ENCODE measurements around the gene APOB.

The APOB gene

GRCh38 chr2:21043744-21044532 lies at the start of gene APOB:
APOB (minus strand) TSS chr2:21044073; CDS start chr2:21043945, 128 bp downstream.
- Histone ChIP-seq H3K4me3 (no peak within 1 kb of the TSS), H4K20me1 (no peaks in the 10 kb centered on the region), H3K27ac (no peak within 1 kb of the TSS), H3K27me3 (peaks cover 25% of the 10 kb centered on the region), H3K4me2 (no peak within 1 kb of the TSS), H3K9ac (no peak within 1 kb of the TSS), H3K9me3 (no peaks in the 10 kb centered on the region), H3K4me1 (no peaks in the 10 kb centered on the region), H3K36me3 (no peaks in the 10 kb centered on the region)
- no peak for TF ChIP-seq Cebpa-rat (IDR thresholded peaks at IDR 0.05)

- Histone ChIP-seq H3K9me3 (no peaks in the 10 kb centered on the region), H3K4me1 (no peaks in the 10 kb centered on the region), H3K27me3 (peaks cover 28% of the 10 kb centered on the region), H3K4me2 (no peak overlapping the region), H3K27ac (no peak overlapping the region), H3K36me3 (no peaks in the 10 kb centered on the region), H3K4me3 (no peak overlapping the region), H3K9ac (no peak overlapping the region), H4K20me1 (peaks cover 7% of the 10 kb centered on the region; the same call in 1 of the 2 replicates)
- no peak for TF ChIP-seq Cebpa-rat (IDR thresholded peaks at IDR 0.05)
These were observed 48.5 kb upstream of the APOB start for GRCh38 chr2:21092308-21092869.

- no peak for TF ChIP-seq Cebpa-rat (IDR thresholded peaks at IDR 0.05)
- H3K27me3 ChIP-seq, result no peaks in the 10 kb centered on the region
These were observed 40.5 kb upstream of the APOB start for GRCh38 chr2:21084401-21084800.

GRCh38 chr2:21083482-21083881 lies 39.6 kb upstream of the APOB start:
- no peaks in the 10 kb centered on the region for H3K4me1 ChIP-seq
- no peak overlapping the region for H3K4me2 ChIP-seq
- H3K9ac ChIP-seq, result no peak overlapping the region
- no peak overlapping the region for H3K4me3 ChIP-seq
- TF ChIP-seq Cebpa-rat (IDR thresholded peaks at IDR 0.05), result no peak
- no peaks in the 10 kb centered on the region for H3K27me3 ChIP-seq
- H3K36me3 ChIP-seq, result no peaks in the 10 kb centered on the region
- H3K9me3 ChIP-seq, result peaks cover 14% of the 10 kb centered on the region
- H3K27ac ChIP-seq, result no peak overlapping the region
- no peaks in the 10 kb centered on the region for H4K20me1 ChIP-seq

More at GRCh38 chr2:21084401-21084800, 40.5 kb upstream of the APOB start:
- H3K4me1 ChIP-seq, result no peaks in the 10 kb centered on the region
- no peaks in the 10 kb centered on the region for H4K20me1 ChIP-seq
- H3K9ac ChIP-seq, result no peak overlapping the region
- no peak overlapping the region for H3K27ac ChIP-seq
- H3K4me3 ChIP-seq, result no peak overlapping the region
- no peak overlapping the region for H3K4me2 ChIP-seq
- H3K36me3 ChIP-seq, result no peaks in the 10 kb centered on the region
- 0 out of 2 replicates have a peak, but pooled peaks cover 4% of the 10 kb centered on the region for H3K9me3 ChIP-seq

GRCh38 chr2:21078296-21078695 lies 34.4 kb upstream of the APOB start:
- Histone ChIP-seq H3K36me3 (no peaks in the 10 kb centered on the region), H3K4me1 (no peaks in the 10 kb centered on the region), H3K4me2 (no peak overlapping the region), H4K20me1 (no peaks in the 10 kb centered on the region), H3K4me3 (no peak overlapping the region), H3K27ac (no peak overlapping the region), H3K9me3 (peaks cover 16% of the 10 kb centered on the region), H3K27me3 (no peaks in the 10 kb centered on the region), H3K9ac (no peak overlapping the region)
- no peak for TF ChIP-seq Cebpa-rat (IDR thresholded peaks at IDR 0.05)

- Histone ChIP-seq H3K4me3 (no peak overlapping the region), H4K20me1 (no peaks in the 10 kb centered on the region)
These were observed 28.8 kb upstream of the APOB start for GRCh38 chr2:21072477-21073242.

GRCh38 chr2:21070341-21071257 lies 26.7 kb upstream of the APOB start:
- Histone ChIP-seq H3K4me1 (no peaks in the 10 kb centered on the region), H3K36me3 (no peaks in the 10 kb centered on the region), H3K4me3 (no peak overlapping the region), H3K27ac (no peak overlapping the region), H3K9me3 (no peaks in the 10 kb centered on the region), H3K4me2 (no peak overlapping the region), H3K9ac (no peak overlapping the region), H4K20me1 (no peaks in the 10 kb centered on the region), H3K27me3 (no peaks in the 10 kb centered on the region)
- TF ChIP-seq Cebpa-rat (IDR thresholded peaks at IDR 0.05), result no peak

More at GRCh38 chr2:21072477-21073242, 28.8 kb upstream of the APOB start:
- Histone ChIP-seq H3K36me3 (no peaks in the 10 kb centered on the region), H3K27me3 (no peaks in the 10 kb centered on the region), H3K9me3 (no peaks in the 10 kb centered on the region), H3K27ac (no peak overlapping the region), H3K4me1 (no peaks in the 10 kb centered on the region), H3K4me2 (no peak overlapping the region), H3K9ac (no peak overlapping the region)
- TF ChIP-seq Cebpa-rat (IDR thresholded peaks at IDR 0.05), result no peak

GRCh38 chr2:21069746-21070340 lies 26.0 kb upstream of the APOB start:
- H3K36me3 ChIP-seq, result no peaks in the 10 kb centered on the region
- H4K20me1 ChIP-seq, result no peaks in the 10 kb centered on the region
- TF ChIP-seq Cebpa-rat (IDR thresholded peaks at IDR 0.05), result no peak
- no peak overlapping the region for H3K4me3 ChIP-seq
- H3K9ac ChIP-seq, result no peak overlapping the region
- H3K9me3 ChIP-seq, result no peaks in the 10 kb centered on the region
- H3K27ac ChIP-seq, result no peak overlapping the region
- no peaks in the 10 kb centered on the region for H3K4me1 ChIP-seq
- no peaks in the 10 kb centered on the region for H3K27me3 ChIP-seq
- H3K4me2 ChIP-seq, result no peak overlapping the region

Measured in BLaER1 (cell line).